ENCODE results near the gene COL20A1.

COL20A1 gene

GRCh38 chr20:63384336-63384735 is 91.3 kb downstream of the COL20A1 start:
- Histone ChIP-seq H3K9me3 (ENCODE audit: severe bottlenecking) (peaks cover 21% of the 10 kb centered on the region), H3K4me3 (ENCODE audit: severe bottlenecking) (no peak overlapping the region), H3K27ac (ENCODE audit: poor library complexity, severe bottlenecking) (no peak overlapping the region), H3K27me3 (ENCODE audit: insufficient read depth, poor library complexity, severe bottlenecking) (peaks cover 21% of the 10 kb centered on the region), H3K36me3 (ENCODE audit: low read depth) (no peaks in the 10 kb centered on the region), H3K4me1 (ENCODE audit: insufficient read depth, poor library complexity, severe bottlenecking) (no peaks in the 10 kb centered on the region)
- DNase-seq (ENCODE audit: low spot score) (no peak), ATAC-seq (ENCODE audit: low read depth) (no peak)
- no peak for TF ChIP-seq CTCF (IDR thresholded peaks at IDR 0.05; ENCODE audit: poor library complexity, severe bottlenecking)
